Midbrain (tissue), 1 donor: ENCODE measurements around the gene ENOX1.
"Not testable (repeated sequence)": the region's sequence is repeated elsewhere in the genome, so short reads cannot be mapped to it uniquely, and the experiment has no call there.

Source experiments
- DNase-seq: peaks from one replicate; lab custom pipeline; 2025; lab: John Stamatoyannopoulos, UW

The ENOX1 gene

DNA sequence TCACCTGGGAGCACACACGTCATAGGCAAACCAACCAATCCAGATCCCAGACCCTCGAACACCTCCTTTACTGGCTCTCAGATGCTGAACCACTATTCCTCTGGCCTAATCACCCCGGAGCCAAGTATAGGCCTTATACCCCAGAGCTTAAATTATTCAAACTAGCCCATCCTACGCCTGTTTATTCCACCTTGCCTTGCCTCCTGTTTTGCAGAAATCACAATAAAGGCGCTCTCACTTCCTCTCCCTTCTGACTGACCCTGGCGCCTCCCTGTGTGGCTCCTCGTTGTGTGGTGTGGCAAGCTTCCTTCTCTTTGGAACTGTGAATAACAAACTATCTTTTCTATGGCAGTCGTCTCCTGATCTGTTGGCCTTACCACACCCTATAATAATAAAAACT, 354.9 kb downstream of the ENOX1 start:
- DNase-seq: no peak

DNA sequence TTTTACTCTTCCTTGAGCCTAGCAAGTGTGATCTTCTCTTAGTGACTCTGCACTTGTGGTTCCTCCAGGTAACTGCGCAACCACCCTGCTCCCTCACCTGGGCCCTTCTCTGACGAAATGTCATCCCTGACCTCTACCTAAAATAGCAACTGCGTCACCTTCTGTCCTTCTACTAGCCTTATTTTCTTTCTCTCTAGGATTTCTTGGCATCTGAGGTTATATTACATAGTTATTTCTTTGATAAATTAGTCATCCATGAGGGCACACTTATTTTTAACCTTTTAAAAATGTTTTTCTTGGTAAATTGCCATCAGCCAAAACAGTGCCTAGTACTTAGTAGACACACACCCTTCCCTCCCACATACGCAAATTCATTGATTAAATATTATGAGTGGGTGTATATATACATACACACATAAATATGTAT, 355.5 kb downstream of the ENOX1 start:
- DNase-seq: no peak

DNA sequence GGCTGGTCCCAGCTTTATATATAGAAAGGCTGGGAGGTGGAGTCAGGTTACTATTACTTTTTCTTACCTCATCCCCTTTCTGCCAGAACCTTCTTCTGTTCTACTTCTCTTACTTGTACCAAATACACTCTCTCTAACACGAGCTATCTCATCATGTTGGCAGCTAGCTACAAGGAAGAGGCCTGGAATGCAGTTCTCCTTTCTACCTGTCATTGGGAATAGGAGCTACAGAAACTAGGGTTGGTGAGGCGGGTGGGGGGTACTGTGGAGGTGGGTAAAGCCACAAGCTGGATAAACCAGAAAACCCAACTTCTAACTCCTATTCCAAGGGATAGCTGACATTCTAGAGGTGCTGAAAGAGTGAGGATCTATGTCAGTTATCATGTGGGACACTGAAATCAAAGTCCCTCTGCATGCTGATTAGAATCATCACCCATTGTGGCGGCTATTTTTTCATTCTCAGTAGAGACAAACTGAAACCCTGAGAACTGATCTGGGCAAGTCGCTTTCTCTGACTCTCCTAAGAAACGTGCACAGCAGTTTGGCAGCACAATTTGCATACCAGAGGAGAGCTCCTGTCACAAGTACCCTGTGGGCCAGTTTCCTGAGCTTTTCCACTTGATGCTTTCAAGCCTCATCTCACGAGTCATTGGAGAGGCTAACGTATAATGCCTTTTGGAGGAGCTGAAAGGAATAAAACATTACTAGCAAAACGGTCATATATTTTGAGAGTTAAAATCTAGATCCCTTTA, 358.1 kb downstream of the ENOX1 start:
- no peak for DNase-seq

DNA sequence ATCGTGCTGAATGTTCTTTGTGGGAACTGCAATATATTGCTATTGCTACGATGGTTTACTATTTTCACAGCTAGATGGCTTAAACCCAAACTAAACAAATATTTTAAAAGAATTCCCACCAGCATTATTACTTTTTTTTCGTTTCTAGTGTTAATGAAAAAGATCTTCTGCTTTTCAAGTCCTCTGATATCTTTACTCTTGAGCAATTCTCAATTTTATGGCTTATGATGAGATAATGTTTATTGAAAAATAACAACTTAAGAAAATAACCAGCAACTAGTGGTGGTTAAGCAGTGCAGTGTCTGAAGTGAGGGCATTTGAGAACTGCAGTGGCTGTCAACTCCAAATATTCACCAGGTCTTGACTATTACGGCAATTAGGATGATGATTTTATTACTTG, 360.4 kb downstream of the ENOX1 start:
- DNase-seq: no peak

DNA sequence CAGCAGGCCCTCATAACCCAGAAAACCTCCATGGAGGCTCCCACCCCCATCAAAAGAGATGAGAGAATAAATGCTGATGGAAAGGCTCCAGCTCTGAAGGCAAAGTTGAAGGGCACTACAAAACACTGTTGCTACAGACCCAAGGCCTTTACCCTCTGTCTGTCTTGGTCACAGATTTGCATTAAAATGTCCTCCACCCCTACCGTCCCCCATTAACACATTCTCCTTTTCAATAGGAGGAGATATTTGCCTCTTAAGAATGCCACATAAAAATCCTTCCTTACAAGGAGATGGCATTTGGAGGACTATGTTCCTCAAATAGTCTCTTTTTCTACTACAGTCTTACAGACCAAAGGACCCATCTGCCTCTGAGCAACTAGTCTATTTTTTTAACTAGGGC, 361.5 kb downstream of the ENOX1 start:
- no peak for DNase-seq

DNA sequence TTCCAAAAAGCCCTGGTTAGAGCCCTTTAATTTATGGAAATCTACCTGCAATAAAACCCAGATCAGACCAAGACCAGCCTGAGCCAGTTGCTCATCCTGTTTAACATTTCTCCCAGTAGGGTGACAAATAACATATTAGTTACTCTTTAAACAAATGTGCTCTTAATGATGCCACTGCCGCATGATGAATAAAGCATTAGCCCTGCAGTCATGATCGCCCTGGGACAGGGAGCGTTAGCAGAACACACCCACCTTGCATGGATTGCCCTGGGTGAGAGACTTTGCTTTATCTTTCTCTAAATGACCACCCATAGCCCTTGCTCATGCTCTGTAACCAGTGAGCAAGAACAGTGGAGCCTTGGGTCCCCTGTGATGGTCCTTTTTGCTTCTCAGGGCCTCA, 362.4 kb downstream of the ENOX1 start:
- DNase-seq: no peak

DNA sequence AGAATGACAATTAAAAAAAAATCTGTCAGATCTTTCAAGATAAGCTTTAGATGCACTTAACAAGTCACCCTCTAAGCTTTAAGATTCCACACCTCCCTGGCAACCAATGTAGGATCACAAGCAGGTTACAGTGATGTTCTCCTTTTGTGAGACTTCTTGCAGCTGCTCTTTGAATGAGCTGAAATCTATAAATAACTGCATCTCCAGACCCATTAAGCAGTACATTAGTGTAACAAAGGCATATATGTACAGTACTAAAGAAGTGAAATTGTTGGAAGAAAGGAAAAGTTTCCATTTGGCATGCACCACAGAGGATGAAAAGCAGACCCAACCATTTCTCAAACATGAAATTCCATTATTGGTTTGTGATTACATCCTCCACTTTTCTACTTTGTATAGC, 364.7 kb downstream of the ENOX1 start:
- no peak for DNase-seq

DNA sequence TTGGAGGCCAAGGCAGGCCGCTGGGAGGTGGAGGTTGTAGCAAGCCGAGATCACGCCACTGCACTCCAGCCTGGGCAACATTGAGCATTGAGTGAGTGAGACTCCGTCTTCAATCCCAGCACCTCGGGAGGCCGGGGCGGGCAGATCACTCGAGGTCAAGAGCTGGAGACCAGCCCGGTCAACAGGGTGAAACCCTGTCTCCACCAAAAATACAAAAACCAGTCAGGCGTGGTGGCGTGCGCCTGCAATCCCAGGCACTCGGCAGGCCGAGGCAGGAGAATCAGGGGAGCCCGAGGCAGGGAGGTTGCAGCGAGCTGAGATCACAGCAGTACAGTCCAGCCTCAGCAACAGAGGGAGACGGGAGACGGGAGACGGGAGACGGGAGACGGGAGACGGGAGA, 369.9 kb downstream of the ENOX1 start:
- not testable (repeated sequence) for DNase-seq

DNA sequence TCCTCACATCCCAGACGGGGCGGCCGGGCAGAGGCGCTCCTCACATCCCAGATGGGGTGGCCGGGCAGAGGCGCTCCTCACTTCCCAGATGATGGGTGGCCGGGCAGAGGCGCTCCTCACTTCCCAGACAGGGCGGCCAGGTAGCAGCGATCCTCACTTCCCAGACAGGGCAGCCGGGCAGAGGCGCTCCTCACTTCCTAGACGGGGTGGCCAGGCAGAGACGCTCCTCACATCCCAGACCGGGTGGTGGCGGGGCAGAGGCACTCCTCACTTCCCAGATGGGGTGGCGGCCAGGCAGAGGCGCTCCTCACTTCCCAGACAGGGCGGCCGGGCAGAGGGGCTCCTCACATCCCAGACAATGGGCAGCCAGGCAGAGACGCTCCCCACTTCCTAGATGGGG, 370.4 kb downstream of the ENOX1 start:
- DNase-seq: not testable (repeated sequence)

DNA sequence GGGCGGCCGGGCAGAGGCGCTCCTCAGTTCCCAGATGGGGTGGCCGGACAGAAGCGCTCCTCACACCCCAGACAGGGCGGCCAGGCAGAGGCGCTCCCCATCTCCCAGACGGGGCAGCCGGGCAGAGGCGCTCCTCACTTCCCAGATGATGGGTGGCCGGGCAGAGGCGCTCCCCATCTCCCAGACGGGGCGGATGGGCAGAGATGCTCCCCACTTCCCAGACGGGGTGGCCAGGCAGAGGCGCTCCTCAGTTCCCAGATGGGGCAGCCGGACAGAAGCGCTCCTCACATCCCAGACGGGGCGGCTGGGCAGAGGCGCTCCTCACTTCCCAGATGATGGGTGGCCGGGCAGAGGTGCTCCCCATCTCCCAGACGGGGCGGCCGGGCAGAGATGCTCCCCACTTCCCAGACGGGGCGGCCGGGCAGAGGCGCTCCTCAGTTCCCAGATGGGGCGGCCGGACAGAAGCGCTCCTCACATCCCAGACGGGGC, 370.8 kb downstream of the ENOX1 start:
- DNase-seq: not testable (repeated sequence)

DNA sequence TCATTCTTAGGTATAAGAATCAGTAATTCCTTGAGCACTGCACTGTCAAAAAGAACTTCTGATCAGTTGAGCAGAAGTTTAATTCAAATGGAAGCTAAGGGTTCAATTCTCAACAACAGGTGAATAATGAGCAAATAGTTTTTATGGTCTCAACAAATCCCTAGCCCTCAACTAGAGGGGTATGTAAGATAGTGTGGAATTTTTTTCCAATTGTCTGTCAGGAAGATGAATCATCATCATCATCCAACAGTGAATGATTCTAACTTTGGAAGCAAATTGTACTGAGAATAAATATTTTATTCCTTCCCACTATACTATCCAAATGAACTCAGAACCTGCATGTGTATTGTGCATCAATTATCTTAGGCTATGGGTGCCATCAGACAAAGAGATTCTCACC, 372.7 kb downstream of the ENOX1 start:
- no peak for DNase-seq

DNA sequence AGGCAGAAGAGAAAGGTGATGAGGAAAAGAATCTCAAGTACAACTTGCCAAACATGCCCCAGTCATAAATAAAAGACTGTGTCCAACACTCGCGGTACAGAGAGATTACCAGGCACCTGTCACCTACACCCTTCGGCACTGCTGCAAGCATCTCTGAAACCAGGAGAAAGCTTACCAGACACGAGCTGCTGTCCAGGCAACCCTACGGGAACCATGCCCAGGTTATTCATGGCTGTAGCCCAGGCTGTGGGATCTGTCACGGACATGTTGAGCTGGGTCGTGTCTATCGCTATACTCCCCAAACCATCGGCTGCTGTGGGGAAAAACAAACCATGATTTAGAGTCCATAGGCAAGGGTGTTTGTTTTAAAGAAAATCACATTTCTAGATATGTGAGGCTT, 375.0 kb downstream of the ENOX1 start:
- peak; percentile 49 for DNase-seq

DNA sequence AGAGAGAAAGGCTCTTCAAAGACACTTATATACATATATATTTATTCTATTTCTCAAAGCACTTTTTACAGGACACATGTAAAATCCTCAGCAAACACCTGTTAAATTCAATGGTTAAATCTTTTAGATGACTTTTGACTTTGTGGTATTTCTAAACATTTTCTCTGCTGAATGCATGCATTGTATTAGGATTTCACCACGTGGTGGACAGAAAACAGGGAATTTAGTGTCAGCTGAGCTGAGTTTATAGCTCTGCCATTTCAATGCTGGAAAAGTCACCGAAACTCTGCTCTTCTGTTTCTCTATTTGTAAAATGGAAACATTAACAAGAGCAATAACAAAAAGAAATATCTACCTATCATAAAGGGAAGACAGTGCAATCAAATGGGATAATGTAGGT, 375.6 kb downstream of the ENOX1 start:
- DNase-seq: peak; percentile 67

DNA sequence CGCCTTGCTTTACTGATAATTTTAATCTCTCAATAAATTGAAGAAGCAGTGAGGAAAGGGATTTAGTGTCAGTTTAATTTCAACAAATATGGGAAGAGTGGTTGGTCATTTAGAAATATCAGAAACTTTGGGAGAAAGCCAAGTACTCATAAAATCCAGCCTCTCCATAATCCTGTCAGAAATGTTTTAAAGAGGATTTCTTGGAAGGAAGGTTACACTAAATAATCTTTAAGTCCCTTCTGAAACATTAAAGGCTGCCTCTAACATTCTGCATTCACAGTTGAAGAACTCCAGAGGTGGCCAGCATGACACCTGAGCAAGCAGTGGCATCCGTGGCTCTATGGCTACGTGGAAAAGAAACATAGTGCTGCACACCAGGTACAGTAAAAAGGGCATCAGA, 378.5 kb downstream of the ENOX1 start:
- DNase-seq: no peak

DNA sequence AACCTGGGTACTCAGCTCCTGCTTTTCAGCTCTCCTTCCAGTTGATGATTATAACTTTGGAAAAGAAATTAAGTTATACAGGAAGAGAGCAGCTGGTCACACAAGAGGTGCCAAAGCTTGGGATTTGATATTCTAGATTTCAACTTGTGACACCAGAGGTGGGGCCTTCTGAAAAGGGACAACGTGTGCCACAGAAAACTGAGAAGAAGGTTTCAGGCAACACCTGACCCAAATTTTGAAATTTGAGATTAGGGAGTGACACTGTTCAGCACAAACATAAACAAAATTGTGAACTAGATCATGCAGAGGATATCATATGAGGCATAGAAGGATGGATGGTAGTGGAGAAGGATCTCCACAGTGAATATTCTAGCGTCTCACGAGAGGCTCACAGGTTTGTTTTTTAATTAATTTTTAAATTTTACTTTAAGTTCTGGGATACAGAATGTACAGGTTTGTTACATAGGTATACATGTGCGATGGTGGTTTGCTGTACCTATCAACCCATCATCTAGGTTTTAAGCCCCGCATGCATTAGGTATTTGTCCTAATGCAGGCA, 379.7 kb downstream of the ENOX1 start:
- no peak for DNase-seq

DNA sequence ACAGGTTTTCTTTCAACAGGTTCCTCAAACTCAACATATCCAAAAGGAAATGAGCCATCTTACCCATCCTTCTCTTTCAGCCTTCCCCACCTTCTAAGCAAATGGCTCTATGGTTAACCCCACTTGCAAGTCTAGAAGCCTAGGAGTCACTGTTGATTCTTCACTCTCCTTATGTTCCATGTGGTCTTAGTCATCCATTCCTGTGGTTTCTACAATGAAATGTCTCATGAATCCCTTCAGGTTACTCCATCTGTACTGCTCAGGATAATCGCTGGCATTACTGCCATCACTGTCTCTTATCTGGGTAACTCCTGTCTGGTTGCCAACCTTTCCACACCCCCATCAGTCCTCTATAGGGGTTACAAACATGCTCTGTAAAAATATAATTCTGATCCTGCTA, 381.3 kb downstream of the ENOX1 start:
- DNase-seq: no peak

DNA sequence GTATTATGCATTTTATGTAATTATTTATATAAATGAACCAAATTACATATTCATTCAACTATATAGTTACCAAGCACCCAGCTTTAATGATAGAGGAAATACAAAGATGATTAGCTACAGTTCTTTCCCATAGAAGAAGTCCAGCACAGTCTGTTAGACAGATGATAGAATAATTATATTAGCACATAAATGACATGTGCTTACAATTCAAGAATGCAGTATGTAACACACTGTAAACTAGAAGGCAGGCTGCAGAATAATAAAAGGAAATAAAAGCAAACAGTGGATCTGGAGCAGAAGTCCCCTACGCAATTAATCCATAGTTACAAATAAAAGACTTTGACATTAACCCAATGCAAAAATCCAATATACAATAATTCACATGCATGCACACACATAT, 384.4 kb downstream of the ENOX1 start:
- no peak for DNase-seq

DNA sequence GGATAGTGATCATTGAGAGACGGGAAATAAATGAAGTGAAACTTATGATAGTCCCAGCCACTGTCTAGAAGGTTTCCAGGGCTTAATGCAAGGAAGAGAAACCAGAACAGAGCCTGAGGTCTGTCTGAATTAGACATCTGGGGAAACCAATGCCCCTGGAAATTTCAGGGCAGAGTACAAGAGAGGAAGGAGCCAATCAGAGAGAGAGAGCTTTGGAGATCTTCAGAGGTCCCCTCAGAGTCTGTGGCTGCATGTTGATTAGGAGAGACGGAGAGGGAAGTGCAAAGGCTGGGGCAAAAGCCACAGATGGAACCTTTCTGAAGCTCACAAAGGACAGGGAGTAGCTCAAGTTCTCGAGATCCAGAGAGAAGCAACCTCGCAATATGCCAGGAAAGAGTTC, 385.4 kb downstream of the ENOX1 start:
- DNase-seq: no peak

DNA sequence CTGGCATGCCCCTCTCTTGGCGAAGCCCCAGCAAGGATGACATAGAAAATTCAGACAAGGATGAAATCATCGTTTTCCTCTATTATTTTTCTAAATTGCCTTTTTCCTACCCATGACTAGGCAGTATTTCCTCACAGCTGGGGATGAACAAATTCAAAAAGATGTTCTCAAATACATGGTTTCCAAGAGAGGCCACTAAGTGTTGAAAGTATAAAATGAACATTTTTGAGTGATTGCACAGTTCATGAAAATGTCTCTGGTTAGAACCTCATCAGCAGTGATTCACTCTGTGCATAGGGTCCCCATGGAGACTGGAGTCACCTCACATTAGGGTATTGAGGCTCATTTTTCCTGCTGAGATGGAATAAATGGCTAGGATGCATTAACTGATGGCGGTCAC, 389.7 kb downstream of the ENOX1 start:
- DNase-seq: no peak

DNA sequence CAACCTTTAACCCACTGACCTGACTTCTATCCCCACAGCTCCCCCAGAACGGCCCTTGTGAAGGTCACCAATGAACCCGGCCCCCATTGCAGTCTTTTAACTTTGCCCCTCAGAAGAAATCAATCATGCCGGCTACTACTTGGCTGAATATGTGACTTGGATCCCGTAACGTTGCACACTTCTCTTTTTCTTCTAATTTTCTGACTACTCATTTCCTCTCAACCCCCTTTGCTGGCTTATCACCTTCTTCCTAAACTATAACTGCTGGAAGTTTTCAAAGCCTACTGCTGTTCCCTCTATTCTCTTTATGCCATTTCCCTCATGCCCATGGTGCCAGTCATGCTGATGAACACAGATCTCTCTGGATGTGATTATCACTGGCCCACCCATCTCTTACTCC, 395.7 kb downstream of the ENOX1 start:
- DNase-seq: no peak

DNA sequence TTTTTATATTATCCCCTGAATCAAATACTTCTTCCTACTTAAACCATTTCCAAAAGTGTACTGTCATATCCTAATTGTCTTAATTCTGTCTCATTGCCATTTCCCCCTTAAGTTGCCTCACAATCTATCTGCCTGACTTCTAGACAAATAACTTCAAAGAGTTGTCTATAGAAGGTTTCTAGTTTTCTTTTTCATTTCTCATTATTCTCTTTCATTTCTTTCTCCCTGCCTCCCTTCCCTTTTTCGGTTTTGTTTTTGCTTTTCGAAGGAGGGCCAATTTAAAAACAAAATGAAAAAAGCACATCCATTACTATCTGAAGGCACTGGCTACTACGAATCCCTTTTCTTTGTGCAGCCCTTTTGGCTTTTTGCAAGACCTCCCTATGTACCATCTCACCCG, 396.2 kb downstream of the ENOX1 start:
- DNase-seq: no peak

DNA sequence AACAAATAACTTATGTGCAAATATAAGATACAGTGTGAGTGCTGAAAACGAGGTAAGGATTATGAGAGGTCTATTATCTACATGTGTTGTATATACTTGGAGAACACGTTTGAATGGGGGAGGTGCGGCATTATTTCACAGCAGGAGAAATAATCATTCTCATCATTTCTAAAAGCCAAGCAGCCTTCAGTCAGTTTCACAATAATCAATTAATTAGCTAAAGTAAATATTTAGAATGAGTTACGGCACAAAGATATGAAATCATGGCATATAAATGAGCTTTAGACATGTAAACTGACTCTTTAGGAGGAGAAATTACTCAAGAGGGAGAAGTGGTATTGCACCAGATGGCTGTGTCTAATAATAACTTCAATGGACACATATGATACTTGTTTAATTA, 396.8 kb downstream of the ENOX1 start:
- no peak for DNase-seq

DNA sequence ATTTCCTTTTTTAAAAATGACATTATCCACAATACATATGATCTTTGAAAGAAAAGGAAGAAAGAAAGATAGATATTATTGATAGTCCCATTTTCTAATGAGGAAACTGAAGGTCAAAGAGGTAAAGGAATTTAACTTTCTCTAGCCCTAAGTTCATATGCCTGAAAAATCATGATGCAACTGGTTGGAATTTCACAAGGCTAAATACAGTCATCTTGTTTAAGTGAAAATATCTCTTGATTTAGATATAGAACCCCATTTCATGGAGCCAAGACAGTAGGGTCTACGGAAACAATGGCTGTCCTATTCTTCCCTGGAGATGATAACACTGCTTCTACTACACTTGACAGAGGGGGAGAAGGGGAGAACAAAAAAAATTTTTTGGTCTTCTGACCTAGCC, 397.2 kb downstream of the ENOX1 start:
- no peak for DNase-seq
